GM23338 (cell line): ENCODE results near the gene ECD. TPM values are rescaled to one million over a fixed set of nuclear protein-coding genes. Genes with fewer than 3 reads are reported as not detected.

Experiments used
- ATAC-seq: fragments of 200-7000 bp; cut with Tn5 transposase; 3 replicates; pipeline ENCODE4 v1.9.1; 2020
- DNase-seq: peaks from one replicate; pipeline ENCODE4 v3.0.0-alpha.2; 2015; ENCODE audit warnings: low spot score
- H2AFZ ChIP-seq: fragments of 200-600 bp; sonication (generic); 2 replicates; pipeline ENCODE4 v1.8.0; 2016; ENCODE audit warnings: antibody characterized with exemption, mild to moderate bottlenecking, moderate library complexity
- H3F3A ChIP-seq: fragments of 200-600 bp; sonication (generic); replicated peaks from 2 replicates; pipeline ENCODE4 v1.8.0; 2017; ENCODE audit warnings: antibody characterized with exemption, mixed run types, low read depth
- H3K27ac ChIP-seq: fragments of 200-600 bp; sonication (generic); 2 replicates; pipeline ENCODE4 v1.6.1; 2016; ENCODE audit warnings: low read depth
- H3K27me3 ChIP-seq: fragments of 200-600 bp; sonication (generic); 2 replicates; pipeline ENCODE4 v1.8.0; 2016; ENCODE audit warnings: mild to moderate bottlenecking, mixed run types, moderate library complexity; ENCODE audit not compliant: insufficient read depth
- H3K36me3 ChIP-seq: fragments of 200-600 bp; sonication (generic); 2 replicates; pipeline ENCODE4 v1.8.0; 2016; ENCODE audit warnings: mild to moderate bottlenecking; ENCODE audit not compliant: insufficient read depth
- H3K4me1 ChIP-seq: fragments of 200-600 bp; sonication (generic); 2 replicates; pipeline ENCODE4 v1.8.0; 2016; ENCODE audit warnings: mild to moderate bottlenecking, moderate library complexity; ENCODE audit not compliant: insufficient read depth
- H3K4me2 ChIP-seq: fragments of 200-600 bp; sonication (generic); 2 replicates; pipeline ENCODE4 v1.7.1; 2017; ENCODE audit warnings: mixed run types
- H3K4me3 ChIP-seq: fragments of 200-600 bp; sonication (generic); 2 replicates; pipeline ENCODE4 v1.6.1; 2016; ENCODE audit warnings: mixed run types
- H3K79me2 ChIP-seq: fragments of 200-600 bp; sonication (generic); replicated peaks from 2 replicates; pipeline ENCODE4 v1.8.0; 2017; ENCODE audit warnings: mild to moderate bottlenecking; ENCODE audit not compliant: insufficient read depth
- H3K9me2 ChIP-seq: fragments of 200-600 bp; sonication (generic); 2 replicates; pipeline ENCODE4 v1.8.0; 2017; ENCODE audit not compliant: insufficient read depth
- H4K20me1 ChIP-seq: fragments of 200-600 bp; sonication (generic); replicated peaks from 2 replicates; pipeline ENCODE4 v1.8.0; 2017; ENCODE audit warnings: mild to moderate bottlenecking; ENCODE audit not compliant: insufficient read depth
- H3K27ac Mint-ChIP-seq: 2 replicates; pipeline ENCODE4 v1.8.0; 2020; ENCODE audit warnings: inconsistent platforms, mild to moderate bottlenecking, moderate library complexity, mixed read lengths
- H3K27me3 Mint-ChIP-seq: 3 replicates; pipeline ENCODE4 v1.8.0; 2022; ENCODE audit warnings: low read depth, mild to moderate bottlenecking, moderate library complexity, mixed read lengths, inconsistent platforms; ENCODE audit not compliant: insufficient read depth, poor library complexity
- H3K36me3 Mint-ChIP-seq: 3 replicates; pipeline ENCODE4 v1.8.0; 2021; ENCODE audit warnings: low read depth, mild to moderate bottlenecking, inconsistent platforms, moderate library complexity, mixed read lengths
- H3K4me1 Mint-ChIP-seq: 3 replicates; pipeline ENCODE4 v1.8.0; 2020; ENCODE audit warnings: mild to moderate bottlenecking, inconsistent platforms, mixed read lengths
- H3K4me3 Mint-ChIP-seq: 3 replicates; pipeline ENCODE4 v1.8.0; 2021; ENCODE audit warnings: moderate library complexity, mild to moderate bottlenecking, inconsistent platforms, mixed read lengths
- H3K9me3 Mint-ChIP-seq: 3 replicates; pipeline ENCODE4 v1.8.0; 2020; ENCODE audit warnings: moderate library complexity, mild to moderate bottlenecking, inconsistent platforms, mixed read lengths
- CREB1 ChIP-seq: fragments of 250-450 bp; sonication (Bioruptor Pico); IDR thresholded peaks from 2 replicates; pipeline ENCODE4 v1.5.0; 2020; ENCODE audit warnings: low read depth, mild to moderate bottlenecking, moderate library complexity
- EZH2 ChIP-seq: fragments of 200-600 bp; sonication (generic); IDR thresholded peaks from one replicate; pipeline ENCODE4 v1.8.0; 2017; ENCODE audit warnings: antibody characterized with exemption, mild to moderate bottlenecking, low read depth; ENCODE audit not compliant: unreplicated experiment
- EZH2phosphoT487 ChIP-seq: fragments of 200-600 bp; sonication (generic); IDR thresholded peaks from one replicate; pipeline ENCODE4 v1.8.1; 2018; ENCODE audit warnings: antibody characterized with exemption; ENCODE audit not compliant: unreplicated experiment
- NANOG ChIP-seq: IDR thresholded peaks from 2 replicates; pipeline ENCODE4 v1.6.1; 2016; ENCODE audit warnings: antibody characterized with exemption, borderline replicate concordance
- STAT1 ChIP-seq: IDR thresholded peaks from one replicate; pipeline ENCODE4 v1.6.1; 2016; ENCODE audit warnings: antibody characterized with exemption; ENCODE audit not compliant: unreplicated experiment
- ZNF114 ChIP-seq: fragments of 250-450 bp; sonication (Bioruptor Pico); IDR thresholded peaks from 2 replicates; pipeline ENCODE4 v1.5.0; 2020; ENCODE audit warnings: mild to moderate bottlenecking, moderate library complexity
- ZNF331 ChIP-seq: fragments of 250-450 bp; sonication (Bioruptor Pico); IDR thresholded peaks from 2 replicates; pipeline ENCODE4 v1.5.0; 2020; ENCODE audit warnings: low read depth, mild to moderate bottlenecking, moderate library complexity
- polyA plus RNA-seq: library from polyadenylated mRNA; unstranded; fragments of >200 nt; fragmentation: Nextera tagmentation; extraction: Ambion mirVana; gene quantifications from 2 replicates; pipeline ENCODE4 v1.2.1, GENCODE V29; 2016
- total RNA-seq: library from RNA; depleted of rRNA; stranded (reverse); fragments of >200 nt; shearing (Covaris generic); gene quantifications from 2 replicates; pipeline ENCODE4 v1.2.3, GENCODE V29; 2014
- TF ChIP-seq, protein P1 (sequence below): fragments of 250-450 bp; sonication (Bioruptor Pico); IDR thresholded peaks from 2 replicates; pipeline ENCODE4 v1.5.0; 2020; ENCODE audit warnings: mild to moderate bottlenecking, moderate library complexity
- TF ChIP-seq, protein P2 (sequence below), 2 experiments: fragments of 200-600 bp in 1 of 2; sonication (generic) in 1 of 2; conservative IDR thresholded peaks; 2 replicates each; pipeline versions ENCODE4 v1.5.1 to v1.6.1; 2016 to 2017; ENCODE audit warnings: antibody characterized with exemption in 2 of 2, low read depth in 2 of 2, mild to moderate bottlenecking in 2 of 2, moderate library complexity in 1 of 2
- TF ChIP-seq, protein P3 (sequence below): IDR thresholded peaks from 2 replicates; pipeline ENCODE4 v1.6.1; 2016; ENCODE audit warnings: antibody characterized with exemption

Gene ECD
- total and polyA plus RNA-seq, 2 experiments from 2014 or later: 37.8 to 56.6 TPM

DNA sequence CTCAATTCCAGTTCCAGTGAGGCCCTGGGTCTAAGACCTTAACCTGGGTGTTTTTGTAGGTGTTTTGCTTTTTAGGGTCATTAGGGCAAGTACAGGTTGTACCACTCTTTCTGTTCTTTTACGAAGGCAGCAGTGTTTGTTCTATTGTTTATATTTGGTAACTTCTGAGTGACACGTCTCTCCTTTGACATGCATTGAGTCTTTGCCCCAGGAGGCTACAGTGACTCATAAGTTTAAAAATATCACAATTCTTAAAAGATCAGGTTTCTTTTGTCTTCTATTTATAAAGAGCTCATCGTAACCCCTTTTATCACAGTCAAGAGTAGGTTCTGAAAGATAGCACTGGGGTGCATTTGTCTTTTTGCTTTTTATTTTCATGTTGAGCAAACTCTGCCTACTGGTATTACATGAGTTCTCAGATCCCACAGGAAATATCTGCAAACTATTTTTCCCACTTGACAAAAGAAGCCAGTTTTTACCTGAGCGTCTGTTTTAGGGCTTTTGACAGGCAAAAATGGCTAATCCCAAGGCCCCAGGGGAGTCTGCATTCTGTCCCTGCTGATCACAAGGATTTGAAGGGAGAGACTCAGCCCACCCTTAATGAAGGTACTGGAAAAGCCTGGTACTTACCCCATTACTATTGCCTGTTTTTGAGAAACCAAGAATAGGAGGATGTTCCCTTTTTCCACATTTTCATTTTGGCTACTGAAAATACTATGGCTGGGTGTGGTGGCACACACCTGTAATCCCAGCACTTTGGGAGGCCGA, 49.6 kb downstream of the ECD start (continued):
- TF ChIP-seq, protein P1, sequence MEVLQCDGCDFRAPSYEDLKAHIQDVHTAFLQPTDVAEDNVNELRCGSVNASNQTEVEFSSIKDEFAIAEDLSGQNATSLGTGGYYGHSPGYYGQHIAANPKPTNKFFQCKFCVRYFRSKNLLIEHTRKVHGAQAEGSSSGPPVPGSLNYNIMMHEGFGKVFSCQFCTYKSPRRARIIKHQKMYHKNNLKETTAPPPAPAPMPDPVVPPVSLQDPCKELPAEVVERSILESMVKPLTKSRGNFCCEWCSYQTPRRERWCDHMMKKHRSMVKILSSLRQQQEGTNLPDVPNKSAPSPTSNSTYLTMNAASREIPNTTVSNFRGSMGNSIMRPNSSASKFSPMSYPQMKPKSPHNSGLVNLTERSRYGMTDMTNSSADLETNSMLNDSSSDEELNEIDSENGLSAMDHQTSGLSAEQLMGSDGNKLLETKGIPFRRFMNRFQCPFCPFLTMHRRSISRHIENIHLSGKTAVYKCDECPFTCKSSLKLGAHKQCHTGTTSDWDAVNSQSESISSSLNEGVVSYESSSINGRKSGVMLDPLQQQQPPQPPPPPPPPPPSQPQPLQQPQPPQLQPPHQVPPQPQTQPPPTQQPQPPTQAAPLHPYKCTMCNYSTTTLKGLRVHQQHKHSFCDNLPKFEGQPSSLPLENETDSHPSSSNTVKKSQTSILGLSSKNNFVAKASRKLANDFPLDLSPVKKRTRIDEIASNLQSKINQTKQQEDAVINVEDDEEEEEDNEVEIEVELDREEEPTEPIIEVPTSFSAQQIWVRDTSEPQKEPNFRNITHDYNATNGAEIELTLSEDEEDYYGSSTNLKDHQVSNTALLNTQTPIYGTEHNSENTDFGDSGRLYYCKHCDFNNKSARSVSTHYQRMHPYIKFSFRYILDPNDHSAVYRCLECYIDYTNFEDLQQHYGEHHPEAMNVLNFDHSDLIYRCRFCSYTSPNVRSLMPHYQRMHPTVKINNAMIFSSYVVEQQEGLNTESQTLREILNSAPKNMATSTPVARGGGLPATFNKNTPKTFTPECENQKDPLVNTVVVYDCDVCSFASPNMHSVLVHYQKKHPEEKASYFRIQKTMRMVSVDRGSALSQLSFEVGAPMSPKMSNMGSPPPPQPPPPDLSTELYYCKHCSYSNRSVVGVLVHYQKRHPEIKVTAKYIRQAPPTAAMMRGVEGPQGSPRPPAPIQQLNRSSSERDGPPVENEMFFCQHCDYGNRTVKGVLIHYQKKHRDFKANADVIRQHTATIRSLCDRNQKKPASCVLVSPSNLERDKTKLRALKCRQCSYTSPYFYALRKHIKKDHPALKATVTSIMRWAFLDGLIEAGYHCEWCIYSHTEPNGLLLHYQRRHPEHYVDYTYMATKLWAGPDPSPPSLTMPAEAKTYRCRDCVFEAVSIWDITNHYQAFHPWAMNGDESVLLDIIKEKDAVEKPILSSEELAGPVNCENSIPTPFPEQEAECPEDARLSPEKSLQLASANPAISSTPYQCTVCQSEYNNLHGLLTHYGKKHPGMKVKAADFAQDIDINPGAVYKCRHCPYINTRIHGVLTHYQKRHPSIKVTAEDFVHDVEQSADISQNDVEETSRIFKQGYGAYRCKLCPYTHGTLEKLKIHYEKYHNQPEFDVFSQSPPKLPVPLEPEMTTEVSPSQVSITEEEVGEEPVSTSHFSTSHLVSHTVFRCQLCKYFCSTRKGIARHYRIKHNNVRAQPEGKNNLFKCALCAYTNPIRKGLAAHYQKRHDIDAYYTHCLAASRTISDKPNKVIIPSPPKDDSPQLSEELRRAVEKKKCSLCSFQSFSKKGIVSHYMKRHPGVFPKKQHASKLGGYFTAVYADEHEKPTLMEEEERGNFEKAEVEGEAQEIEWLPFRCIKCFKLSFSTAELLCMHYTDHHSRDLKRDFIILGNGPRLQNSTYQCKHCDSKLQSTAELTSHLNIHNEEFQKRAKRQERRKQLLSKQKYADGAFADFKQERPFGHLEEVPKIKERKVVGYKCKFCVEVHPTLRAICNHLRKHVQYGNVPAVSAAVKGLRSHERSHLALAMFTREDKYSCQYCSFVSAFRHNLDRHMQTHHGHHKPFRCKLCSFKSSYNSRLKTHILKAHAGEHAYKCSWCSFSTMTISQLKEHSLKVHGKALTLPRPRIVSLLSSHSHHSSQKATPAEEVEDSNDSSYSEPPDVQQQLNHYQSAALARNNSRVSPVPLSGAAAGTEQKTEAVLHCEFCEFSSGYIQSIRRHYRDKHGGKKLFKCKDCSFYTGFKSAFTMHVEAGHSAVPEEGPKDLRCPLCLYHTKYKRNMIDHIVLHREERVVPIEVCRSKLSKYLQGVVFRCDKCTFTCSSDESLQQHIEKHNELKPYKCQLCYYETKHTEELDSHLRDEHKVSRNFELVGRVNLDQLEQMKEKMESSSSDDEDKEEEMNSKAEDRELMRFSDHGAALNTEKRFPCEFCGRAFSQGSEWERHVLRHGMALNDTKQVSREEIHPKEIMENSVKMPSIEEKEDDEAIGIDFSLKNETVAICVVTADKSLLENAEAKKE (CRISPR knock-in tag): no peak
- TF ChIP-seq, protein P2, sequence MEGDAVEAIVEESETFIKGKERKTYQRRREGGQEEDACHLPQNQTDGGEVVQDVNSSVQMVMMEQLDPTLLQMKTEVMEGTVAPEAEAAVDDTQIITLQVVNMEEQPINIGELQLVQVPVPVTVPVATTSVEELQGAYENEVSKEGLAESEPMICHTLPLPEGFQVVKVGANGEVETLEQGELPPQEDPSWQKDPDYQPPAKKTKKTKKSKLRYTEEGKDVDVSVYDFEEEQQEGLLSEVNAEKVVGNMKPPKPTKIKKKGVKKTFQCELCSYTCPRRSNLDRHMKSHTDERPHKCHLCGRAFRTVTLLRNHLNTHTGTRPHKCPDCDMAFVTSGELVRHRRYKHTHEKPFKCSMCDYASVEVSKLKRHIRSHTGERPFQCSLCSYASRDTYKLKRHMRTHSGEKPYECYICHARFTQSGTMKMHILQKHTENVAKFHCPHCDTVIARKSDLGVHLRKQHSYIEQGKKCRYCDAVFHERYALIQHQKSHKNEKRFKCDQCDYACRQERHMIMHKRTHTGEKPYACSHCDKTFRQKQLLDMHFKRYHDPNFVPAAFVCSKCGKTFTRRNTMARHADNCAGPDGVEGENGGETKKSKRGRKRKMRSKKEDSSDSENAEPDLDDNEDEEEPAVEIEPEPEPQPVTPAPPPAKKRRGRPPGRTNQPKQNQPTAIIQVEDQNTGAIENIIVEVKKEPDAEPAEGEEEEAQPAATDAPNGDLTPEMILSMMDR (conservative IDR thresholded peaks at IDR 0.05; ENCODE audit: low read depth in 2 of 2): no peak
- TF ChIP-seq EZH2phosphoT487: no peak

DNA sequence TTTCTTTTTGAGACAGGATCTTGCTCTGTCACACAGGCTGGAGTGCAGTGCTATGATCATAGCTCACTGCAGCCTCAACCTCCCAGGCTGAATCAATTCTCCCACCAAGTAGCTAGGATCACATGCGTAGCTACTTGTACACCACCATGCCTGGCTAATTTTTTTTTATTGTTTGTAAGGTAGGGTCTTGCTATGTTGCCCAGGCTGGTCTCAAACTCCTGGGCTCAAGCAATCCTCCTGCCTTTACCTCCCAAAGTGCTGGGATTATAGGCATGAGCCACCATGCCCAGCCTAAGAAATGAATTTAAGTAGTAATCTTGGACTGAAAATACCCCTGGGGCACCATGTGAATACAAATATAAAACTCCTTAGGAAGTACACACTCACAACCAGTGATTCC, 51.8 kb downstream of the ECD start:
- no peak overlapping the region for H3K4me3 ChIP-seq
- H3K36me3 ChIP-seq: no peaks in the 10 kb centered on the region
- Mint-ChIP-seq H3K9me3 (no peaks in the 10 kb centered on the region), H3K4me3 (no peak overlapping the region), H3K27me3 (peaks cover 4% of the 10 kb centered on the region), H3K27ac (no peak overlapping the region), H3K4me1 (peaks cover 7% of the 10 kb centered on the region; the same call in 2 of the 3 replicates), H3K36me3 (peaks cover 7% of the 10 kb centered on the region; the same call in 2 of the 3 replicates)
- H3K4me1 ChIP-seq: peaks cover 3% of the 10 kb centered on the region; the same call in 1 of the 2 replicates
- no peaks in the 10 kb centered on the region for H4K20me1 ChIP-seq
- ATAC-seq (no peak), DNase-seq (no peak)
- H3K9me2 ChIP-seq: no peaks in the 10 kb centered on the region
- H3K27me3 ChIP-seq: no peaks in the 10 kb centered on the region
- H2AFZ ChIP-seq: no peak overlapping the region
- H3K27ac ChIP-seq: no peak overlapping the region
- no peak overlapping the region for H3K4me2 ChIP-seq
- no peaks in the 10 kb centered on the region for H3K79me2 ChIP-seq
- no peaks in the 10 kb centered on the region for H3F3A ChIP-seq
- TF ChIP-seq, protein P2 (conservative IDR thresholded peaks at IDR 0.05; ENCODE audit: low read depth in 2 of 2): no peak
- no peak for TF ChIP-seq STAT1
- TF ChIP-seq, protein P3, sequence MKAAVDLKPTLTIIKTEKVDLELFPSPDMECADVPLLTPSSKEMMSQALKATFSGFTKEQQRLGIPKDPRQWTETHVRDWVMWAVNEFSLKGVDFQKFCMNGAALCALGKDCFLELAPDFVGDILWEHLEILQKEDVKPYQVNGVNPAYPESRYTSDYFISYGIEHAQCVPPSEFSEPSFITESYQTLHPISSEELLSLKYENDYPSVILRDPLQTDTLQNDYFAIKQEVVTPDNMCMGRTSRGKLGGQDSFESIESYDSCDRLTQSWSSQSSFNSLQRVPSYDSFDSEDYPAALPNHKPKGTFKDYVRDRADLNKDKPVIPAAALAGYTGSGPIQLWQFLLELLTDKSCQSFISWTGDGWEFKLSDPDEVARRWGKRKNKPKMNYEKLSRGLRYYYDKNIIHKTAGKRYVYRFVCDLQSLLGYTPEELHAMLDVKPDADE: no peak
- no peak for TF ChIP-seq NANOG
- no peak for TF ChIP-seq EZH2phosphoT487
- TF ChIP-seq ZNF114 (CRISPR knock-in tag): no peak
- TF ChIP-seq CREB1: no peak
- TF ChIP-seq ZNF331: no peak
- no peak for TF ChIP-seq EZH2
